Measurements from ENCODE around the gene FAM149A. TPM values are rescaled to one million over a fixed set of nuclear protein-coding genes. Genes with fewer than 3 reads are reported as not detected.

The FAM149A gene
- polyA plus RNA-seq, 2 of the 4 experiments (the other 2 are of a cell fraction), result 1.8 to 3.0 TPM

DNA sequence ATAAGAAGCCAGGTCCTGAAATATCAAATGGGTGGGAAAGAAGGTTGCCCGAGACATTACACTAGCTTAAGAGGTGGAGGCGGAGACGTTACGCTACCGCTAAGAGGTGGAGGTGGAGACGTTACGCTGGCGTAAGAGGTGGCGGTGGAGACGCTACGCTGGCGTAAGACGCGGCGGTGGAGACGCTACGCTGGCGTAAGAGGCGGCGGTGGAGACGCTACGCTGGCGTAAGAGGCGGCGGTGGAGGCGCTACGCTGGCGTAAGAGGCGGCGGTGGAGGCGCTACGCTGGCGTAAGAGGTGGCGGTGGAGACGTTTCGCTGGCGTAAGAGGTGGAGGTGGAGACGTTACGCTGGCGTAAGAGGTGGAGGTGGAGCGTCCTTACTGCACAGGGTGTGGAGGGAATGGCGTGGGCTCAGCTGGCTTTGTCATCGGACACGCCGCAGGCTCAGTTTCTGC is 99.6 kb downstream of the FAM149A start:
- Histone ChIP-seq H3K4me1 (no peaks in the 10 kb centered on the region), H3K4me2 (no peak overlapping the region), H3K4me3 (no peak overlapping the region), H3K9me3 (no peaks in the 10 kb centered on the region), H3K27ac (no peak overlapping the region)
- ATAC-seq, result no peak
- WGBS (ENCODE audit: missing lambda C conversion rate), result 89% methylated on average over 37 of the region's 45 CpGs
- CTCF ChIA-PET, result no interaction called here
- DNase-seq (ENCODE audit: low read depth in 1 of 2, low spot score in 1 of 2), result no peak
- FAIRE-seq, result no peak
- POLR2A ChIA-PET, result no interaction called here
- no peak for TF ChIP-seq KDM1A (IDR thresholded peaks at IDR 0.05; ENCODE audit: low read depth)

DNA sequence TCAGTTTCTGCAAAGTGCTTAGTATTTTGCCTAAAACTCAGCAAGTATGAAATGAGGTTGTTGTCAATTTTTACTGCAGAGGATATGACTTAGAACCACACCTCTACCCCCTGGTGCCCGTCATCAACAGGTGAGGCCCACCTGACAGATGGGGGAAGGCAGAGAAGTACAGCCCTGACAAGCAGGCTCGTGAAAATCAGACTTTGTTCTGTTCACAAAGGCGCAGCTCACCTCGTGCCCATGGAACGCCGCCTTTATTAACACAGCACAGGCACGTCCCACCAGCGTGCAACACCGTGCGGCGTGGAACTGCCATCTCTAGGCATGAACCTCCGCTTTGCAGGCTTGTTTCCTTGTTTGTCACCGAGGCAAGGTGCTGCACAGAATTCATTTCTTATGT is 100.2 kb downstream of the FAM149A start:
- CTCF ChIA-PET, result no interaction called here
- Histone ChIP-seq H3K4me2 (no peak overlapping the region), H3K4me3 (no peak overlapping the region), H3K9me3 (no peaks in the 10 kb centered on the region), H3K27ac (no peak overlapping the region), H3K4me1 (no peaks in the 10 kb centered on the region)
- DNase-seq (ENCODE audit: low read depth in 1 of 2, low spot score in 1 of 2) (no peak), ATAC-seq (no peak), FAIRE-seq (no peak)
- TF ChIP-seq MAFK (IDR thresholded peaks at IDR 0.05; ENCODE audit: partially characterized antibody) (no peak), HMGXB4 (CRISPR knock-in tag; IDR thresholded peaks at IDR 0.05; ENCODE audit: borderline replicate concordance) (no peak), MYC (IDR thresholded peaks at IDR 0.05; ENCODE audit: borderline replicate concordance, low read length) (no peak), EHMT2 (IDR thresholded peaks at IDR 0.05; ENCODE audit: low read depth) (no peak), POLR2A (IDR thresholded peaks at IDR 0.05; ENCODE audit: low read length) (no peak), EP300 (IDR thresholded peaks at IDR 0.05) (no peak), SMC3 (IDR thresholded peaks at IDR 0.05) (no peak), PHF8 (IDR thresholded peaks at IDR 0.05; ENCODE audit: borderline replicate concordance, low read depth) (no peak), HEYL (CRISPR knock-in tag; IDR thresholded peaks at IDR 0.05) (no peak), CEBPB (IDR thresholded peaks at IDR 0.05) (no peak), FOXS1 (CRISPR knock-in tag; IDR thresholded peaks at IDR 0.05) (no peak), RFX5 (IDR thresholded peaks at IDR 0.05) (no peak)
- POLR2A ChIA-PET, result no interaction called here
- 79% methylated on average over 12 of the region's 13 CpGs for WGBS (ENCODE audit: missing lambda C conversion rate)

GRCh38 chr4:186205156-186205555 is 100.7 kb downstream of the FAM149A start:
- H3K4me1 ChIP-seq, result no peaks in the 10 kb centered on the region
- FAIRE-seq (no peak), DNase-seq (ENCODE audit: low read depth in 1 of 2, low spot score in 1 of 2) (no peak), ATAC-seq (no peak)
- H3K4me3 ChIP-seq, result no peak overlapping the region
- no peak overlapping the region for H3K4me2 ChIP-seq
- H3K9me3 ChIP-seq, result no peaks in the 10 kb centered on the region
- ChIA-PET POLR2A (no interaction called here), CTCF (no interaction called here)
- WGBS (ENCODE audit: missing lambda C conversion rate), result 74% methylated on average over 4 of the region's 8 CpGs
- H3K27ac ChIP-seq, result no peak overlapping the region
- no peak for TF ChIP-seq RCOR1 (IDR thresholded peaks at IDR 0.05; ENCODE audit: low read depth, low read length)
- no peak for TF ChIP-seq SREBF2 (IDR thresholded peaks at IDR 0.05)
- no peak for TF ChIP-seq POLR2A (IDR thresholded peaks at IDR 0.05; ENCODE audit: low read length)
- no peak for TF ChIP-seq RFX5 (IDR thresholded peaks at IDR 0.05)
- TF ChIP-seq KDM5A (IDR thresholded peaks at IDR 0.05), result no peak
- no peak for TF ChIP-seq HOXA7 (CRISPR knock-in tag; IDR thresholded peaks at IDR 0.05)
- no peak for TF ChIP-seq POLR2AphosphoS2 (conservative IDR thresholded peaks at IDR 0.05; ENCODE audit: low read length)
- no peak for TF ChIP-seq CHD4 (IDR thresholded peaks at IDR 0.05; ENCODE audit: borderline replicate concordance)
- TF ChIP-seq SMC3 (IDR thresholded peaks at IDR 0.05), result no peak
- no peak for TF ChIP-seq EP300 (IDR thresholded peaks at IDR 0.05)

DNA sequence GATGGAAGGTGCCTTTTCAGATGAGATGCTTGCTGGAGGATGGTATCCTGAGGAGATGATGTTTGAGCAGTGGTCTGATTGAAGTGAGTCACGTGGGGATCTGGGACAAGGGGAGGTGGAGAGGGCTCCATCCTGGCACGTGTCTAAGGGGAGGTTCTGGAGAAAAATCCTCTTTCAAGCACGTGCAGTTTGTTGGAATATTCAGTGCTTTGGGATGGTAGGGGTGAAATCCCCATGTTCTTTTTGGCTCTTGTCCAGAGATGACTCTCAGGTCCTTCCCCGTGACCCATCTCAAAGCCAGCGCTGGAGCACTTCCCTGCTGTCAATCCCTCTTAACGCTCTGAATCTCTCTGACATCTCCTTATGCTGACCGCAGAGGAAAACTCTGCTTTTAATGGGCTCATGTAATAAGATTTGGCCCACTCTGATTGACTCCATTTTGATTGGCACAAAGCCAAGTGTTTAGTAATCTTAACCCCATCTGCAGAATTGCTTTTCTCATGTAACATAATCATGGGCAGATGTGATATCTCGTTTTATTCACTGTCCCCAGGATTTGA is 112.0 kb downstream of the FAM149A start:
- no peak for ATAC-seq
- Histone ChIP-seq H3K27ac (no peak overlapping the region), H3K4me1 (no peaks in the 10 kb centered on the region), H3K4me2 (no peak overlapping the region), H3K9me3 (no peaks in the 10 kb centered on the region), H3K4me3 (no peak overlapping the region)
- no peak for FAIRE-seq
- ChIA-PET POLR2A (no interaction called here), CTCF (no interaction called here)
- 39% methylated on average over 8 of the region's 8 CpGs for WGBS (ENCODE audit: missing lambda C conversion rate)
- no peak for DNase-seq (ENCODE audit: low read depth in 1 of 2, low spot score in 1 of 2)
- TF ChIP-seq KDM1A (IDR thresholded peaks at IDR 0.05; ENCODE audit: low read depth), result no peak
- TF ChIP-seq KDM5A (IDR thresholded peaks at IDR 0.05), result no peak
- TF ChIP-seq, protein P1, sequence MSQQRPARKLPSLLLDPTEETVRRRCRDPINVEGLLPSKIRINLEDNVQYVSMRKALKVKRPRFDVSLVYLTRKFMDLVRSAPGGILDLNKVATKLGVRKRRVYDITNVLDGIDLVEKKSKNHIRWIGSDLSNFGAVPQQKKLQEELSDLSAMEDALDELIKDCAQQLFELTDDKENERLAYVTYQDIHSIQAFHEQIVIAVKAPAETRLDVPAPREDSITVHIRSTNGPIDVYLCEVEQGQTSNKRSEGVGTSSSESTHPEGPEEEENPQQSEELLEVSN (IDR thresholded peaks at IDR 0.05; ENCODE audit: borderline replicate concordance, low read depth), result no peak
- no peak for TF ChIP-seq HES2 (IDR thresholded peaks at IDR 0.05)
- no peak for TF ChIP-seq HEYL (CRISPR knock-in tag; IDR thresholded peaks at IDR 0.05)
- TF ChIP-seq, protein P2, sequence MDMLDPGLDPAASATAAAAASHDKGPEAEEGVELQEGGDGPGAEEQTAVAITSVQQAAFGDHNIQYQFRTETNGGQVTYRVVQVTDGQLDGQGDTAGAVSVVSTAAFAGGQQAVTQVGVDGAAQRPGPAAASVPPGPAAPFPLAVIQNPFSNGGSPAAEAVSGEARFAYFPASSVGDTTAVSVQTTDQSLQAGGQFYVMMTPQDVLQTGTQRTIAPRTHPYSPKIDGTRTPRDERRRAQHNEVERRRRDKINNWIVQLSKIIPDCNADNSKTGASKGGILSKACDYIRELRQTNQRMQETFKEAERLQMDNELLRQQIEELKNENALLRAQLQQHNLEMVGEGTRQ (IDR thresholded peaks at IDR 0.05), result no peak
- TF ChIP-seq NFE2L2 (conservative IDR thresholded peaks at IDR 0.05; ENCODE audit: low read length), result no peak
- TF ChIP-seq TP53 (CRISPR knock-in tag; IDR thresholded peaks at IDR 0.05), result no peak
- no peak for TF ChIP-seq EHMT2 (IDR thresholded peaks at IDR 0.05; ENCODE audit: low read depth)
- no peak for TF ChIP-seq RNF2 (IDR thresholded peaks at IDR 0.05; ENCODE audit: borderline replicate concordance, low read depth)
- TF ChIP-seq CTCF (IDR thresholded peaks at IDR 0.05), result no peak
- no peak for TF ChIP-seq RFX5 (IDR thresholded peaks at IDR 0.05)
- no peak for TF ChIP-seq FOSB (CRISPR knock-in tag; IDR thresholded peaks at IDR 0.05)

Measured in A549 (cell line).